SW 1271 (cell line): ENCODE data around the gene KRTAP10-8.
"Not testable (repeated sequence)": the region's sequence is repeated elsewhere in the genome, so short reads cannot be mapped to it uniquely, and the experiment has no call there.

ENCODE experiments used
- DNase-seq, 2 experiments: peaks; one replicate each; lab custom pipeline; 2025; lab: John Stamatoyannopoulos, UW

The KRTAP10-8 gene

GRCh38 chr21:44579056-44579832, 32.6 kb upstream of the KRTAP10-8 start:
- DNase-seq, result no peak

DNA sequence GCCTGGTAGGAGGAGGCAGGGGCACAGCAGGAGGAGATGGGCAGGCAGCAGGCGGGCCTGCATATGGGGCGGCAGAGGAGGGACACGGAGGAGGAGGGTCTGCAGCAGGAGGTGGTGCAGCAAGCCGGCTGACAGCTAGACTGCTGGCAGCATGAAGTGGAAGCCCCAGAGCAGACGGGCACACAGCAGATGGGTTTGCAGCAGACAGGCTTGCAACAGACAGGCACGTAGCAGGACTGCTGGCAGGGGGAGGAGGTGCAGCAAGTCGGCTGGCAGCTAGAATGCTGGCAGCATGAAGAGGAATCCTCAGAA, 32.1 kb upstream of the KRTAP10-8 start:
- no peak for DNase-seq

- not testable (repeated sequence) for DNase-seq
Observed at GRCh38 chr21:44580231-44580821, 31.6 kb upstream of the KRTAP10-8 start, which contains the start of gene KRTAP10-5. Gene KRTAP10-5, minus strand, starts transcription at chr21:44580604. Its CDS starts 26 bp downstream, at chr21:44580578.

DNA sequence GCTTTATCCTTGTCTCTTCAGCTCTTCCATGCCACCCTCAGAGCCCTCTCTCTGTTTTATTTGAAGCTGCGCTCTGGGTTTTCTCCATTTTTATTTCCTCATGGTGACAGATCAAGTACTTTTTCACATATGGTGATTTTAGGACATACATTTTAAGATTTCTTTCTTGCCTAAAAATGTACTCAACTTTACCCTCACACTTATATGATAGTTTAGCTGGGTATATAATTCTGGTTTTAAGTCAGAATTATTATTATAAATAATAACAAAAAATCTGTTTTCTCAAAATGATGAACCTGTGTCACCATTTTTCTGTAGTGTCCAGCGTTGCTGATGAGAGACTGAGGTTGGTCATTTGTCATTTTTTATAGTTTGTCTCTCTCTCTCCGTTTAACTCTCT, 30.7 kb upstream of the KRTAP10-8 start:
- no peak for DNase-seq

GRCh38 chr21:44582055-44582454, 29.8 kb upstream of the KRTAP10-8 start:
- DNase-seq, result peak in 1 of 2 experiments; percentile 2

DNA sequence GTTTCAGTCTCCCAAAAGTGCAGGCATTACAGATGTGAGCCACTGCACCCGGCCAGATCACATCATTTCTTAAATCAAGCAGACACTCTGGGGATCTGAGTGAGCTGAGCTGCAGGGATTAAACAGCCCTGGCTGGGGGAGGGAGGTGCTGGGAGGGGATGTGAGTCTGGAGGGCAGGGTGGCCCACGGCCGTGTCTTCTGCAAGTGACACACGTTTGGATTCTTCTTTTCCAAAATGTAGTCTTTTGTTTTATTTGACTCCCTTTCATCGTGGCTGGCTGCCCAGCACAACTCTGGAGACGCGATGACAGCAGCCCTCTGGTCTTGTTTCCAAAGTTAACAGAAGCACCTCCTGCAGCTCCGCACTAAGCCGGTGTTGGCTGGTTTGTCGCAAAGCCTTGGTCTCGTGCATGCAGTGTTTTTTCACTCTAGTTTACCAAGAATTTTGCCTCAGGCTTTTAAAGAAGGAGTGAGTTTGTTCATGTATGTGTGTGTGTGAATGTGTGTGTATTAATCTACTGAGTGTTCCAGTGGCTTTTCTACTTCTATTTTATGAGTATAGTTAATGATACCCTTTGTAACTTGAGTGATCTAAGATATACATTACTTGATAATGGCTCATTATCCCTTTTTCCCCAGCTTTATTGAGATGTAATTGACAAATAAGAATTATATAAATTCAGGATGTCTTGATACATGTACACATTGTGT, 28.6 kb upstream of the KRTAP10-8 start:
- DNase-seq, result no peak

- no peak for DNase-seq
Observed at GRCh38 chr21:44583800-44584147, 28.1 kb upstream of the KRTAP10-8 start.

- DNase-seq, result no peak
Observed at GRCh38 chr21:44585892-44586291, 26.0 kb upstream of the KRTAP10-8 start.

DNA sequence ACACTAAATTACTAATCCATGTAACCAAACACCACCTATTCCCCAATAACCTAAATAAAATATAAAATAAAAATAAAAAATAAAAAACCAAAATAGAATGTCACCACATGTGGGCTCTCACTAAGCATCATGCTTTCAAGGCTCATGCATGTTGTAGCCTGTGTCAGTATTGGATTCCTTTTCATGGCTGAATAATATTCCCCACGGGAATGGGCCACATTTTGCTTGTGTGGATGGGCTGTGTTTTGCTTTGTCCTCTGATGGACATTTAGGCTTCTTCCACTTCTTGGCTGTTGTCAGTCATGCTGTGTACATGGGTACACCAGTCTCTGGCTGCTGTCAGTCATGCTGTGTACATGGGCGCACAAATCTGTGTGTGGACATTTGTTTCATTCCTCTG, 22.8 kb upstream of the KRTAP10-8 start:
- DNase-seq, result no peak

DNA sequence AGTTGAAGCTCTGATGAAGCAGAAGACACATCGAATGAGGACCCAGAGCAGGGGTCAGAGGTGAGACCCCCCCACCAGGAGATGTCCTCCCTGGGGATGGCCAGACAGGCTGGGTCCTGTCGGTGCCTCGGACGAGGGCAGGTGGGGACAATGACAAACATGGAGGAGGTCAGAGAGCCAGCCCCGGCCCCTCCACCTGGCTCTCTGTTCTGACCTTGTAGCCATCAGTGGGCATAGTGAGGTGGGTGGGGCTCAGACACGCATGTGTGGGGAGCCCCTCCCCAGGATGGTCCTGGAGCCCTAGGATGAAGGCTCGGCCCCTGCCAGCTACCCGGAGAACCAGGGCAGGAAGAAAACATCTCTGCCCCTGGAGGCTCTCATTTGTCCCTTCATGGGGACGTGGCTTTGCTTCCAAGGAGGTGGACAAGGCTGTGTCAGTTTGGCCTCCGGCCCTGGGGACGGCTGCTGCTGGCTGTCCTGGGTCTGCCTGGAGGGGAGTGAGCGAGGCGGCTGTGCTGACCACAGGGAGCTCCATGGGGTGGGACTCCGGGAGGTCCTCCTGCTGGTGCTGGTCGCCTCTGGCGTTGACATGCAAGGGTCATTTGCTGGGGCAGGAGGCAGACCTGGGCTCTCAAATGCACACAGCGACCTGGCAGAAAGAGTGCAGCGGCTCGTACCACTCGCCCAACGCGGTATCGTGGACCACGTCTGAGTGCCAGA, 22.1 kb upstream of the KRTAP10-8 start:
- DNase-seq, result no peak

DNA sequence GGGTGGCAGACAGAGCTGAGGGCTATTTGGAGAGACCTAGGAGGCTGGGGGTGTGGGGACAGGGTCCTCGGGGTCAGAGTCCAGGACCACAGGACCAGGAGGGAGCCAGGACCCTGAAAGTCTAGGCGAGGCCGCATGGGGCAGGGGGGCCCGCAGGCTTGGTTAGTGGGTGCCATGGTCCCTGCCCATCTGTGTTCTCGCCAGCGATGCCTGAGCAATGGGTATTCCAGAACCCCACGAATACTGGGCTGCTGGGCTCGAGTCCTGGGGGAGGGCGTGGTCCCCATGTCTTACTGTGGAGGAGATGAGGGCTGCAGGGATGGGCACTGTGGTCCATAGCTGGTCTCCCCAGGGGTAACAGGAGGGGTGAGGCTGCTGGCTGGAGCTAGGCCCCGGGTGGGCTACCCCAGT, 21.6 kb upstream of the KRTAP10-8 start:
- DNase-seq, result no peak

DNA sequence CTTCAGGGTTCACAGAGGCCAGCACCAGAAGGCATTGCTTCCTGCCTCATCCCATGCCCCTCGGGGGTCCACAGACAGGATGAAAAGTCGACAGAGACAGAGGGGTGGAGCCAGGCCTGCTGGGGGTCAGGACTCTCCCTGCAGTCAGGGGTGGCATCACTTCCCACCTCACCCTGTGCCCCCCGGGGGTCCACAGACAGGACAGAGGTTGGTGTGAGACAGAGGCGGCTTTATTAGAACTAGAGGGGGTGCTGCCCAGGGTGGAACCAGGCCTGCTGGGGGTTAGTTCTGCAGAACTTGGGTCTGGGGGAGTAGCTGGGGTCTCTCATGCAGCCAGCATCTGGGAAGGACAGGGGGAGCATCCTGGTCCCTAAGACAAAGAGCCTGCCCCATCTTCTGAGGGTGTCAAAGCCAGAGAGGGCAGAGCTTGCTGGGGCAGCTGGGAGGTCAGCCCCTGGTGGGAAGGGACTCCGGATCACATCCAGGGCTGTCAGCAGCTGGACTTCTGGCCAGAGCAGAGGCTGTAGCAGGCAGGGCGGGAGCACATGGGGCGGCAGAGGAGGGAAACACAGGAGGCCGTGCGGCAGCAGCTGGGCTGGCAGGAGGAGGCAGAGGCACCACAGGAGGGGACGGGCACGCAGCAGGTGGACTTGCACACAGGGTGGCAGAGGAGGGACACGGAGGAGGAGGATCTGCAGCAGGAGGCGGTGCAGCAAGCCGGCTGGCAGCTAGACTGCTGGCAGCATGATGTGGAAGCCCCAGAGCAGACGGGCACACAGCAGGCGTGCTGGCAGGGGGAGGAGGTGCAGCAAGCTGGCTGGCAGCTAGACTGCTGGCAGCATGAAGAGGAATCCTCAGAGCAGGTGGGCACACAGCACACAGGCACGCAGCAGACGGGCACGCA, 20.7 kb upstream of the KRTAP10-8 start:
- DNase-seq, result not testable (repeated sequence)

- not testable (repeated sequence) for DNase-seq
Observed at GRCh38 chr21:44591801-44592130, 20.1 kb upstream of the KRTAP10-8 start.

GRCh38 chr21:44592446-44593311, 19.2 kb upstream of the KRTAP10-8 start, which contains the start of gene KRTAP10-6:
Gene KRTAP10-6, minus strand, starts transcription at chr21:44592505. Its CDS starts 21 bp downstream, at chr21:44592484.
- DNase-seq, result no peak

GRCh38 chr21:44593598-44594405, 18.1 kb upstream of the KRTAP10-8 start:
- DNase-seq, result no peak

- no peak for DNase-seq
Observed at GRCh38 chr21:44594406-44594916, 17.4 kb upstream of the KRTAP10-8 start.

- no peak for DNase-seq
Observed at GRCh38 chr21:44595524-44595923, 16.4 kb upstream of the KRTAP10-8 start.

- DNase-seq, result no peak
Observed at GRCh38 chr21:44596068-44596725, 15.7 kb upstream of the KRTAP10-8 start.

DNA sequence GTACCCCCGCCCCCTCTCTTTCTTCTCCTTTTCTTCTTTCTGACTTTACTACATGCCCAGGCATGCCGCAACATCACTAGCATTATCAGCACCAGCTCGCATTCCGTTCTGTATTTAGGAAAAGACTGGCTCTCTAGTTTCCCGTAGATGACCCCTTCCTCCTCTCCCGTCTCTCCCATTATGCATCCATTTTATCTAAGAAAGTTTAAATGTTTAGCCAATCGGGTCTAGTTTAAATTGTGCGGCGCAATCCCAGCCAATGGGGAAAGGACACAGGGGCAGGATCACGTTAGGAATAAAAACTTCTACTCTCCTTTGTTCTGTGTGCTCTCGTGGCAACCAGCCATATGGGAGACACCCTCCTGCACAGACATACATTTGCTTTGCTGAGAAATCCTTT, 13.8 kb upstream of the KRTAP10-8 start:
- DNase-seq, result no peak
